Measurements from ENCODE around the gene CMIP. TPM values are rescaled to one million over a fixed set of nuclear protein-coding genes. Genes with fewer than 3 reads are reported as not detected.

Gene CMIP
- total RNA-seq, 1 donor from 2014 or later = 27.7 TPM

GRCh38 chr16:81654346-81654745, 209.7 kb downstream of the CMIP start:
- peaks cover 1% of the 10 kb centered on the region for H3K36me3 ChIP-seq (ENCODE audit: control insufficient read depth, insufficient read depth, low read length)
- H3K27me3 ChIP-seq (ENCODE audit: control insufficient read depth, insufficient read depth, low read length) = no peaks in the 10 kb centered on the region
- no peak for DNase-seq (ENCODE audit: low read depth)
- H3K4me3 ChIP-seq (ENCODE audit: low read depth, low read length) = no peak overlapping the region
- no peak for TF ChIP-seq CTCF (IDR thresholded peaks at IDR 0.05; ENCODE audit: insufficient read depth, low read length, poor library complexity, severe bottlenecking)

DNA sequence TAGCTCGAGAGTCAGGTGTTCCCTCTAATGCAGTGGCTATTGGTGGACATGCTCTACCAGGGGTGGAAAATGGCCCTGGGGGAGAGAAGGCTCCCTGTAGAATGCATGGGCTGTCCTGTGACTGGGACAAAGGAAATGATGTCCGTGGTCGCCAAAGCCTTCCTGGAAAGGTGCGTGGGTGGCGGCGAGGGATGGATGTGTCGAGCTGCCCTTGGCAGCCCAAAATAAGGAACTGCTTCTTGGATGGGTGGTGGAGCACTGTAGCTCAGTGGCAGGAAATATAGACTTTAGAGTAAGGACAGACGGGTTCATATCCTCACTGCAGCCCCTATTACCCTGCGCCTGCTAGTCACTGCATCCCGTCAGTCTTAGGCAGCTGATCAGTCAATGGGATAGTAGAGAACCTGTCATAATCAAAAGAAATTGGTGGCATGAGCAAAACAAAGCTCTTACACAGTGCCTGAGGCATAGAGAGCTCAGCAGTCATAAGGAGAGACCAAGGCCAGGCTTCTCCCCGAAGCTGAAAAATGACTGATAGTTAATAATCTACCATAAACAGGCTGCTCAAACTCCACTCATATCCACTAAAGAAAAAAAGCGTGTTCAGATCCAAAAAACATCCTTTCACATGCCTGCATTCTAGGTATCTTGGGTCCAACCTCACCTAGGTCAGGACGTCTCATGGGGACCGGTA, 211.0 kb downstream of the CMIP start:
- peaks cover 1% of the 10 kb centered on the region for H3K36me3 ChIP-seq (ENCODE audit: control insufficient read depth, insufficient read depth, low read length)
- H3K4me3 ChIP-seq (ENCODE audit: low read depth, low read length) = no peak overlapping the region
- no peak for TF ChIP-seq CTCF (IDR thresholded peaks at IDR 0.05; ENCODE audit: insufficient read depth, low read length, poor library complexity, severe bottlenecking)

GRCh38 chr16:81657224-81657623, 212.6 kb downstream of the CMIP start:
- no peak for DNase-seq (ENCODE audit: low read depth)
- no peak for TF ChIP-seq CTCF (IDR thresholded peaks at IDR 0.05; ENCODE audit: insufficient read depth, low read length, poor library complexity, severe bottlenecking)
- H3K27me3 ChIP-seq (ENCODE audit: control insufficient read depth, insufficient read depth, low read length) = no peaks in the 10 kb centered on the region
- H3K36me3 ChIP-seq (ENCODE audit: control insufficient read depth, insufficient read depth, low read length) = peaks cover 1% of the 10 kb centered on the region
- no peak overlapping the region for H3K4me3 ChIP-seq (ENCODE audit: low read depth, low read length)

More for the DNA sequence above, 211.0 kb downstream of the CMIP start:
- no peak for DNase-seq (ENCODE audit: low read depth)
- H3K27me3 ChIP-seq (ENCODE audit: control insufficient read depth, insufficient read depth, low read length) = no peaks in the 10 kb centered on the region

- Histone ChIP-seq H3K4me3 (ENCODE audit: low read depth, low read length) (no peak overlapping the region), H3K36me3 (ENCODE audit: control insufficient read depth, insufficient read depth, low read length) (peaks cover 1% of the 10 kb centered on the region), H3K27me3 (ENCODE audit: control insufficient read depth, insufficient read depth, low read length) (no peaks in the 10 kb centered on the region)
- no peak for TF ChIP-seq CTCF (IDR thresholded peaks at IDR 0.05; ENCODE audit: insufficient read depth, low read length, poor library complexity, severe bottlenecking)
- DNase-seq (ENCODE audit: low read depth) = no peak
Measured at GRCh38 chr16:81657781-81658180, 213.2 kb downstream of the CMIP start.

GRCh38 chr16:81658373-81658772, 213.8 kb downstream of the CMIP start:
- Histone ChIP-seq H3K4me3 (ENCODE audit: low read depth, low read length) (no peak overlapping the region), H3K27me3 (ENCODE audit: control insufficient read depth, insufficient read depth, low read length) (no peaks in the 10 kb centered on the region), H3K36me3 (ENCODE audit: control insufficient read depth, insufficient read depth, low read length) (peaks cover under 1% of the 10 kb centered on the region)
- TF ChIP-seq CTCF (IDR thresholded peaks at IDR 0.05; ENCODE audit: insufficient read depth, low read length, poor library complexity, severe bottlenecking) = no peak
- no peak for DNase-seq (ENCODE audit: low read depth)

DNA sequence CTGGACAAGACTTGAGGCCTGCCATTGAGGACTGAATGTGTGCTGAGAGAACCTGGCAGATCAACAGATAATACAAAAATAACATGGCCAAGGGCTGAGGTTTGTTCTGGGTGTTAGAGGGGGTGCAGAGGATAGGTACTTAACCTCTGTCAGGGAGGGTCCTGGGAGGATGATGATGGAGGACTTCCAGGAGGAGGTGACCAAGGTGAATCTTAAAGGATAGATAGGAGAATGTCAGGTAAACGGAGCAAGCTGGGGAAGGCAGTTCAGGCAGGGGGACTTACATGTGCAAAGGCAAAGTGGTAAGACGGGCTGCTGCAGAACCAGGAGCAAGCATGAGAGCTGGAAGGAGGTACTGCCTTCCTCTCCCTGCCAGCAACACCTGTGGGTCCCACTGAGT, 214.6 kb downstream of the CMIP start:
- Histone ChIP-seq H3K4me3 (ENCODE audit: low read depth, low read length) (no peak overlapping the region), H3K27me3 (ENCODE audit: control insufficient read depth, insufficient read depth, low read length) (no peaks in the 10 kb centered on the region), H3K36me3 (ENCODE audit: control insufficient read depth, insufficient read depth, low read length) (no peaks in the 10 kb centered on the region)
- TF ChIP-seq CTCF (IDR thresholded peaks at IDR 0.05; ENCODE audit: insufficient read depth, low read length, poor library complexity, severe bottlenecking) = no peak
- no peak for DNase-seq (ENCODE audit: low read depth)
